HG03342 (cell line): Measurements from ENCODE around the gene CCDC73.
A peak's percentile ranks its signal among the peaks of the same experiment; 100 is the strongest.
"Not testable (repeated sequence)": the region's sequence is repeated elsewhere in the genome, so short reads cannot be mapped to it uniquely, and the experiment has no call there.

Experiments used
- ATAC-seq: cut with Tn5 transposase; IDR thresholded peaks from one replicate; pipeline ENCODE4 v1.9.1; 2021; ENCODE audit warnings: mild to moderate bottlenecking, moderate library complexity; ENCODE audit not compliant: unreplicated experiment

The CCDC73 gene

GRCh38 chr11:32794439-32794838 lies at the start of gene CCDC73:
CCDC73 (minus strand) TSS chr11:32794662; CDS start chr11:32760243, 34,419 bp downstream.
- no peak for ATAC-seq

GRCh38 chr11:32843544-32843943 lies 49.1 kb upstream of the CCDC73 start:
- ATAC-seq, result no peak

- no peak for ATAC-seq
These were observed 46.1 kb upstream of the CCDC73 start for GRCh38 chr11:32840587-32840986.

GRCh38 chr11:32839308-32839707 lies 44.8 kb upstream of the CCDC73 start:
- no peak for ATAC-seq

DNA sequence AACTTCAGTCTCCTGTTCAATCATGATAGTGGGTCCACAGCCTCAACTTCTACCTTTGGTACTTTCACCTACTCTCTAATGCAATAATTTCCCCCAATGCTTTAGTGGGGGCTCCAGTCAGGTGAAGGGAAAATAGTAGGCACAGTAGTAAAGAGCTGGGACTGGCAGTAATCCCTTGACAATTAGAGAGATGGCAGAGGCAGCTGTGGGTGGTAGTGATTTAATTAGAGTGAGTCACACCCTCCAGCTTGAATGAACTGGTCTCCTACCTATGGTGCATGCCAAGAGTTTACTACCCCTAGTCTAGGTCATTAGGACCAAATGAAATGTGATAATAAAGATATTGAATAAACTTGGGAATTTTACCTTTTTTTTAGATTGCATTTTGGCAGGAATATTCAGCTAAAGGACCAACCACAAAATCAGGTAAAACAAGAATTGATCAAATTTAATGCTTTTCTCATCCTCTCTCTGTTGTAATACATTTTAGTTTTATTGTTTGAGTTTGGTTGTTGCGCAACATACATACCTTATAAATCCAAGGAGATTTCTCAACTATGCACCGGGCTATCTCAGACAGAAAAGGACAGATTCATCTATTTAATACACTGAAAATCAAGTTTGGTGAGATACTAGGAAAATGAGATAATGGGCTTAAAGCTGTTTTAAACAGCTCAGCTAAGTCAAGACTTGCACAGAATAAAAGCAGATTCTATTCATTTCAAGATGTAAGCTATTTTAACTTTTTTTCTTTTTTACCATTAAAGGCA lies 44.2 kb upstream of the CCDC73 start:
- no peak for ATAC-seq

GRCh38 chr11:32836946-32837345 lies 42.5 kb upstream of the CCDC73 start:
- no peak for ATAC-seq

- no peak for ATAC-seq
These were observed 39.5 kb upstream of the CCDC73 start for GRCh38 chr11:32833921-32834320.

GRCh38 chr11:32831221-32831620 lies 36.8 kb upstream of the CCDC73 start:
- ATAC-seq, result no peak

GRCh38 chr11:32830796-32831195 lies 36.3 kb upstream of the CCDC73 start:
- no peak for ATAC-seq

- peak; percentile 6 for ATAC-seq
These were observed 35.9 kb upstream of the CCDC73 start for GRCh38 chr11:32830413-32830738.

- ATAC-seq, result peak; percentile 76
These were observed 35.4 kb upstream of the CCDC73 start, which contains the start of gene PRRG4 for GRCh38 chr11:32829680-32830412. PRRG4 (plus strand) TSS chr11:32829927; CDS start chr11:32830530, 603 bp downstream.

DNA sequence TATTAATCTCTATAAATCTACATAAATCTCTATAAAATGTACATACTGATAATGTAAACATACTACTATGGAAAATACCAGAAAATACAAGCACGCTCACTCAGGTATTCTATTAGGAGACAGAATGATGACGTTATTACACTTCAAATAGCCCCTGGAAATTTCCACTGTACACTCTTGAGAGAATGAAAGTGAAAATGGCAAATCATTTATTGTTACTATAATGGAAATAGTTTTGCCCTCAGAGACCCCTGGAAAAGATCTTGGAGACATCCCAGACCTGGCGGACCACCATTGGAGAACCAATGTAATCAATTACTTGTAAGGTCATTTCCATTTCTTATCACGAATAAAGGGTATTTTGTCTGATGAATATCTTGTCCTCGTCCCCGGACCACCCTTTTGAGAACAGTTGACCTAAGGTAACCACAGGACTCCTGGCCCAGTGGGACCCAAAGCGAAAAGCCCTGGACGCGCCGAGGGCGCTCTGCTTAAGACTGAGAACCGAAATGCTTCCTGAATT lies 34.8 kb upstream of the CCDC73 start:
- ATAC-seq, result peak; percentile 54

GRCh38 chr11:32827276-32827675 lies 32.8 kb upstream of the CCDC73 start:
- no peak for ATAC-seq

GRCh38 chr11:32826113-32826512 lies 31.7 kb upstream of the CCDC73 start:
- no peak for ATAC-seq

- not testable (repeated sequence) for ATAC-seq
These were observed 29.2 kb upstream of the CCDC73 start for GRCh38 chr11:32823617-32824016.

DNA sequence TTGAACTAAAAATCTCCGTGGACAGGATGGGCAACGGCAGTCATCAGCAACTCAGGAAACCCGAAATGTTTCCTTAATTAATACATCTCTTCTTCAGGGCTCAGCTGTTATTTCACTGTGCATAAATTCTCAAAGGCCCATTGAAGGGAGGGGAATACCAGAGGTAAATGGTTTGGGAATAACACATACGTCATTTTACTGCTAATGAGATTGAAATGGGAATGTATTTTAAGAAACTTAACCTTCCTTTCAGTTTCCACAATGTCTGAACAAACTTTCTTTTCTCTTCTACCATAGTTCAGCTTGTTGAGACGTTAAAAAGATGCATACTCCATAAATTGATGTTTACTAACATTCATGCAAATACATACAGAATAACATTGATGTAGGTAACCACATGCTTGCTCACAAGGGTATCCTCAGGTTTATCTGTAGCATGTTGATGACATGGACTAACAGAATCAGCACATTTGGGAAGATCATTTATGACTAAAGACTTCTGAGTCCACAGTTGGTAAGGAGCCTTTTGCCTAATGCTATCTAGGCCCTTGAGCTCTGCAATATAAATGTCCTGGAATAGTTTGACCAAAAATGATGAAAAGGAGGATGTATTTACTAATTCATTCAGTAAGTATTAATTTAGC lies 27.6 kb upstream of the CCDC73 start:
- no peak for ATAC-seq

GRCh38 chr11:32821517-32821916 lies 27.1 kb upstream of the CCDC73 start:
- ATAC-seq, result no peak

- ATAC-seq, result no peak
These were observed 26.0 kb upstream of the CCDC73 start for GRCh38 chr11:32820497-32820896.

DNA sequence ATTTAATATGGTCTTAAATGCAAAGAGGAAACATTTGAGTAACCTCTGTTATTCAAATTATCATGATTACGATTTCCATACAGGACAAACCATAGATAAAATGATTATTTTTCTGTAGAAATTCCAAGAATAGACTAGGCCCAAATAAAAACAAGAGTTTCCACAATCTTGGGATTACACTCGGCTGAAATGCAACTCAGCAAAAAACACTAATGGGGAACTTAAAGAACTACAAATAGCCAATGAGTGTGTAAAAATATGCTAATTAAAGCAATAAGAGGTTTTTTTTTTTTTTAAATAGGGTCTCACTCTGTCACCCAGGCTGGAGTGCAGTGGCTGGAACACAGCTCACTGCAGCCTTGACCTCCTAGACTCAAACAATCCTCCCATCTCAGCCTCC lies 24.7 kb upstream of the CCDC73 start:
- ATAC-seq, result no peak

- no peak for ATAC-seq
These were observed 23.4 kb upstream of the CCDC73 start for GRCh38 chr11:32817852-32818183.

DNA sequence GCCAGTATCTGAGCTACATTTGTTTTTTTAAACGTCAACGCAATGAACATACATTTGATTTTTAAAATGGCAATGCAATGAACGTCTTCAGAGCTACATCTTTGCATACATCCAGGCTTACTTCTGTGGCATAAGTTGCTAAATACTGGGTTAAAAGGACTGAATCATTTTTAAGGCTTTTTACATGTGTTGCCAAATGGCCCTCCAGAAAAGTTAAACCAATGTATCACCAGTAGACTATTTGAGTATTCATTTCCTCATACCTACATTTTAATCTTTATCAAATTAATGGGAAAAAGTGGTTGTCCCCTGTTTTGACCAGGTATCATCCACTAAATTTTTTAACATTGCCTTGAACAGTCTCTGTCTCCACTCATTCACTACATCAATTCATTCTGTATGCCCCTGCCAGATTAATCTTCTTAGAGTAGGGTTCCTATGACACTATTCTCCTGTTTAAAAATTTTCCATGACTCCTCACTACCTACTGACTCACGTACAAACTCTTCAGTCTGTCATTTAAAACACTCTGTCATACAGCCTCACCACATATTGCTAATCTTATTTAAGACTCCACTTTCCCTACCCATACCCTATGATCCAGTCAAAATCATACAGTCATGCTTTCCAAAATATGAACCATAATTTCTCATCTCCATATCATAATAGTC lies 22.9 kb upstream of the CCDC73 start:
- no peak for ATAC-seq
